GM12872 (cell line): ENCODE results near the gene CFAP61.

Experiments
- TF ChIP-seq, protein P1 (sequence below): IDR thresholded peaks from 3 replicates; pipeline ENCODE4 v1.5.1; 2011; ENCODE audit warnings: low read depth, mild to moderate bottlenecking, low read length, moderate library complexity; ENCODE audit not compliant: insufficient read depth

Gene CFAP61

DNA sequence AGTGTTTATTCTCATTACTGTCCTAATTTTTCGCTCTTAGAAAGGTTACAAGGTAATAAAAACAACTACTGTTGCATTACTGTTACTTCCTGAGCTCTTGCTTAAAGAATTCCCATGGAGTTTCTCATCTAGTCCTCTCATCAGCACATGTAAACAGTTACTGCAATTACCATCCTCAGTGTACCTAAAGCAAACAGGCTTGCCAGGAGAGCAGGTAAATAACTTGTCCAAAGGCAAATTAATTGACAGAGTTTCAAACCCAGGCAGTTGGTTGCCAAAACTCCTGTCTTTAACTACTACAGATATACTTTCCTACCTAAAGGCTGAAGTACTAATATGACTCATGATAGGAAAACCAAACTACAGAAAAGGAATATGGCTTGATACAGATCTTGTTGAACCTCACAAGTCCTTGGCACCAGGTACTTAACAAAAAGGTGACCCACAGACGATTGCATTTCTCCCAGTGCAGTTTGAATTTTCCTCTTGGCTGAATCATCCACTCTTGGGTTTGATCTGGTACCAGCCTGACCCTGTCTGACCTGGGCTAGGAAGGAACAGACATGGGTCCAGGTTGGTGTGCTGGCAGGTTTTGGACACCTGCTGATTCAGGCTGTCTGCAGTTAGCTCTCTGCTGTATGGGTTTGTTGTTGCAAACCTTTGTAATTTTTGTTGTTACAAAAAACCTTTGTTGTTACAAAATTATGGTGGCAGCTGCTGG, 153.0 kb downstream of the CFAP61 start:
- TF ChIP-seq, protein P1, sequence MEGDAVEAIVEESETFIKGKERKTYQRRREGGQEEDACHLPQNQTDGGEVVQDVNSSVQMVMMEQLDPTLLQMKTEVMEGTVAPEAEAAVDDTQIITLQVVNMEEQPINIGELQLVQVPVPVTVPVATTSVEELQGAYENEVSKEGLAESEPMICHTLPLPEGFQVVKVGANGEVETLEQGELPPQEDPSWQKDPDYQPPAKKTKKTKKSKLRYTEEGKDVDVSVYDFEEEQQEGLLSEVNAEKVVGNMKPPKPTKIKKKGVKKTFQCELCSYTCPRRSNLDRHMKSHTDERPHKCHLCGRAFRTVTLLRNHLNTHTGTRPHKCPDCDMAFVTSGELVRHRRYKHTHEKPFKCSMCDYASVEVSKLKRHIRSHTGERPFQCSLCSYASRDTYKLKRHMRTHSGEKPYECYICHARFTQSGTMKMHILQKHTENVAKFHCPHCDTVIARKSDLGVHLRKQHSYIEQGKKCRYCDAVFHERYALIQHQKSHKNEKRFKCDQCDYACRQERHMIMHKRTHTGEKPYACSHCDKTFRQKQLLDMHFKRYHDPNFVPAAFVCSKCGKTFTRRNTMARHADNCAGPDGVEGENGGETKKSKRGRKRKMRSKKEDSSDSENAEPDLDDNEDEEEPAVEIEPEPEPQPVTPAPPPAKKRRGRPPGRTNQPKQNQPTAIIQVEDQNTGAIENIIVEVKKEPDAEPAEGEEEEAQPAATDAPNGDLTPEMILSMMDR: no peak

- TF ChIP-seq, protein P1: no peak
Measured at GRCh38 chr20:20205862-20206236, 153.5 kb downstream of the CFAP61 start.

DNA sequence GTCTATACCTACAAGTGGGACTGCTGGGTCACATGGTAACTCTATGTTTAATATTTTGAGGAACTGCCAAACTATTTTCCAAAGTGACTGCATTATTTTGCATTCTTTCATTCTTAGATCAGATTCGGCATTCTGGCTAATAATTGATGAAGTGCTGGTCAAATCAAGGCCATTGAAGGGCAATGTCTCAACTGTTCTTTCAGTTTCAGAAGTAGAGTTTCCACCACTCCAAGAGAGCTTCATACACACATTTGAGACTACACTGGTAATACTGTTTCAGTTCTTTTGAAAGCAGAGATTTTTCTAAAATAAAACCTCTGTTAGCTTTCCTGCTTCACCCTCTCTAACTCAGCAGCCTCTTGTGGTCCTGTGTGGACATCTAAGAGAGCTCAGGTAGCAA, 154.5 kb downstream of the CFAP61 start:
- TF ChIP-seq, protein P1: no peak

DNA sequence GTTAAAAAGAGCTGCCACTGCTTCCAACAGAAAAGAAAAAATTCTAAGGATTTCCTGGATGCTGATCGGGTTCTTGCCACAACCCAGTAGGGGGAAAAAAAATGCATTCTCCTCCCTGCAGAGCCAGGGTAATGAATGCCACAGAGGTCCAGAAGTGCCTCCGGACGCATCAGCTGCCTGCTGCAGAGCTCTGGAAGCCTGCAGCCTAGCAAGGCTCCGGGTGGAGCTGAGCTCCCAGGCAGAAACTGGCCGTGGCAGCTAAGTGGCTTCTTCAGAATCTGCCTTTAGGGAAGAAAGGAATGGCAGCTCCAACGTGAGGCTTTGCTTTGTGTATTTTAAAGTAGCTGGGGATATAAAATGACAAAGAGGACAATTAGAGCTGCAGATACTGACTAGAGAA, 155.0 kb downstream of the CFAP61 start:
- TF ChIP-seq, protein P1: no peak

GRCh38 chr20:20207872-20208271, 155.5 kb downstream of the CFAP61 start:
- TF ChIP-seq, protein P1: no peak

DNA sequence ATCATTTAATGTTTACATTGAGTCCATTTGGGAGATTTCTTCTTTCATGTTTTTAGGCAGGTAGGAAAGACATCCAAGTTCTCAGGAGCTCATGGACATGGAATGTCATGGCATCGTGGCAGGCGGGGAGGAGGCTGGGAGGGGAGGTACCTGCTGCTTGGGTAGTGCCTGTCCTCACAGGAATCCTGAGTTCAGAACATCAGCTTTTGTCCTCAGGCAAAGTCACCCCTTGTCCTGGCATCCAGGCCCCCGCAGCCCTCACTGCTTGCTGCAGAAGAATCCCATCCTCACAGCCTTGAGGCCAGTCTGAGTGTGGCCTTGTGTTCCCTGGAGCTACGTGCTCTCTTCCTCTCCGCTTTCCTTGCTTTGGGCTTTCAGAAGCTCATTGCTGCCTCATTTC, 157.4 kb downstream of the CFAP61 start:
- TF ChIP-seq, protein P1: no peak

DNA sequence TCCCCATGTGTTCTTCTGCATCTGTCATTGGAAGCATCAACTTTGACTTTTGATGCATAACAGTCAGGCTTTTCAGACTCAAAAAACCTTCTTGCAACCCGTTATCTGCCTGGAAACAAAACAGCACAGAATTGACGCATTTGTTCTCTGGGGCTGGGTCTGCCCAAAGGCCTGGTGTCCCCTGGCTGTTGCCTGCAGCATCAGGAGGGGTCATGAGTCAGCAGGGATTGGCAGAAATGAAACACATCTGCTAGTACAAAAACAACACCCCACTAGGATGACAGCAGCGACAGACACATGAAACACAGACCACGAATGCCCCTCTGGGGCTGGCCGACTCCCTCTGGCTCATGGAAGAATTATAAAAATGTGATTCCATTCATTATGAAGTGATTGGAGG, 158.0 kb downstream of the CFAP61 start:
- TF ChIP-seq, protein P1: no peak

- TF ChIP-seq, protein P1: no peak
Measured at GRCh38 chr20:20210943-20211273, 158.6 kb downstream of the CFAP61 start.
